Keratinocyte (primary cell): ENCODE results near the gene PRKAG2. TPM values are rescaled to one million over a fixed set of nuclear protein-coding genes. Genes with fewer than 3 reads are reported as not detected.
A peak's percentile ranks its signal among the peaks of the same experiment; 100 is the strongest.

Experiments
- DNase-seq: peaks from one replicate; pipeline ENCODE4 v3.0.0-alpha.2; 2011; ENCODE audit warnings: low read depth, missing footprints, low spot score
- FAIRE-seq: peaks from 2 replicates; lab custom pipeline; 2011; peaks lifted over from hg19 to GRCh38; lab: Jason Lieb, UNC
- H2AFZ ChIP-seq: 2 replicates; pipeline ENCODE4 v1.6.0; 2012; ENCODE audit warnings: low read length, control low read depth, inconsistent platforms; ENCODE audit not compliant: control insufficient read depth
- H3K27ac ChIP-seq: 2 replicates; pipeline ENCODE4 v1.5.1; 2011; ENCODE audit warnings: low read length; ENCODE audit not compliant: control insufficient read depth, insufficient read depth
- H3K27me3 ChIP-seq: 3 replicates; pipeline ENCODE4 v1.6.0; 2011; ENCODE audit warnings: low read length; ENCODE audit not compliant: control insufficient read depth, insufficient read depth; ENCODE audit errors: extremely low read depth
- H3K36me3 ChIP-seq, 2 experiments: 2 replicates in 1 of 2; 3 replicates in 1 of 2; pipeline ENCODE4 v1.5.1; 2011; ENCODE audit warnings: low read length in 2 of 2, mild to moderate bottlenecking in 1 of 2; ENCODE audit not compliant: control insufficient read depth in 2 of 2, insufficient read depth in 2 of 2; ENCODE audit errors: extremely low read depth in 1 of 2
- H3K4me1 ChIP-seq: 3 replicates; pipeline ENCODE4 v1.5.1; 2011; ENCODE audit warnings: low read length; ENCODE audit not compliant: control insufficient read depth, insufficient read depth; ENCODE audit errors: extremely low read depth
- H3K4me2 ChIP-seq: 3 replicates; pipeline ENCODE4 v1.6.0; 2011; ENCODE audit warnings: low read depth, low read length; ENCODE audit not compliant: control insufficient read depth, insufficient read depth; ENCODE audit errors: extremely low read depth
- H3K4me3 ChIP-seq, 3 experiments: fragments of 200-600 bp in 1 of 3; sonication (generic) in 1 of 3; 2 replicates in 2 of 3; 3 replicates in 1 of 3; pipeline ENCODE4 v1.5.1; 2011 to 2016; ENCODE audit warnings: low read length in 3 of 3, mild to moderate bottlenecking in 3 of 3, control low read depth in 2 of 3, inconsistent platforms in 1 of 3, low read depth in 1 of 3, mixed read lengths in 1 of 3, mixed run types in 1 of 3, moderate library complexity in 1 of 3; ENCODE audit not compliant: control insufficient read depth in 2 of 3, insufficient read depth in 2 of 3; ENCODE audit errors: extremely low read depth in 1 of 3
- H3K79me2 ChIP-seq: 2 replicates; pipeline ENCODE4 v1.6.0; 2012; ENCODE audit warnings: low read length; ENCODE audit not compliant: control insufficient read depth, insufficient read depth
- H3K9ac ChIP-seq: 3 replicates; pipeline ENCODE4 v1.6.0; 2011; ENCODE audit warnings: low read length; ENCODE audit not compliant: control insufficient read depth, insufficient read depth; ENCODE audit errors: extremely low read depth
- H3K9me1 ChIP-seq: 3 replicates; pipeline ENCODE4 v1.6.0; 2011; ENCODE audit warnings: low read length; ENCODE audit not compliant: control insufficient read depth, insufficient read depth; ENCODE audit errors: extremely low read depth
- H3K9me3 ChIP-seq: 2 replicates; pipeline ENCODE4 v1.5.1; 2012; ENCODE audit warnings: low read depth, low read length; ENCODE audit not compliant: control insufficient read depth
- H4K20me1 ChIP-seq: 3 replicates; pipeline ENCODE4 v1.6.0; 2011; ENCODE audit warnings: low read length; ENCODE audit not compliant: control insufficient read depth, insufficient read depth; ENCODE audit errors: extremely low read depth
- CTCF ChIP-seq, 3 experiments: IDR thresholded peaks in 1 of 3; conservative IDR thresholded peaks in 1 of 3; optimal IDR thresholded peaks in 1 of 3; 2 replicates in 2 of 3; 3 replicates in 1 of 3; pipeline versions ENCODE3 to v1.5.1; 2011; ENCODE audit warnings: low read length in 3 of 3, mild to moderate bottlenecking in 3 of 3, moderate library complexity in 2 of 3, control low read depth in 1 of 3, inconsistent platforms in 1 of 3; ENCODE audit not compliant: insufficient read depth in 2 of 3; ENCODE audit errors: extremely low read depth in 1 of 3
- EZH2 ChIP-seq: IDR thresholded peaks from one replicate; pipeline ENCODE4 v1.6.1; 2012; ENCODE audit warnings: inconsistent platforms, mild to moderate bottlenecking, low read length, moderate library complexity
- dilution Hi-C: fragments of 300-500 bp; cut with MboI; formaldehyde crosslinking; loops from one replicate; pipeline ENCODE4 v1.7.0; 2020; ENCODE audit warnings: low sequenced_read_pairs; ENCODE audit not compliant: extremely low pct_ligation_motif_present
- polyA plus RNA-seq, 5 experiments: library from polyadenylated mRNA; depleted of rRNA in 3 of 5; stranded (reverse) in 3 of 5; stranded (forward) in 1 of 5; unstranded in 1 of 5; fragments of >200 nt; gene quantifications; 1 replicate in 1 of 5; 2 replicates in 3 of 5; 3 replicates in 1 of 5; pipeline versions ENCODE4 v1.2.1 to v1.2.3, GENCODE V29; 2011 to 2012; ENCODE audit warnings: missing spikeins in 2 of 5, low read depth in 1 of 5, low replicate concordance in 1 of 5

Gene PRKAG2
- polyA plus RNA-seq, 1 donor (not counting 4 experiments of a cell fraction or from before 2014, with no cell fraction given): 39.5 TPM

DNA sequence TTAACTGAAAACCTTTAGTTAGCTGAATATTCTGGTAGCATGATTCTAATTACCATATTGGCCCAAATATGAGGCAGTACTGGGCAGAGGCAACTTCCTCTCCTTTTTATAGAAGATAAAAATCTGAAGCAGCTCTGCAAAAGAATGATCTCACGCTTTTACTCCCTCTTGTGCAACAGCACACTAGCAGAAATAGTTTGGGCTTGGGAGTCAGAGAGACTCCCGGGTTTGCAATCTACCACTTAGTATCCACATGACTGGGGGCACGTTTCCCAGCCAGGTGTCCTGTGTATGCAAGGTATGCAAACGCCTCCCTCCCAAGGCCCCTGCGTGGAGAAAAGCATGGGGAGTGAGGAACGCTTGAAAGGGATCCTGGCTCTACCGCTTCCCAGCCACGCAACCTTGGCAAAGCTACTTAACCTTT lies 310.0 kb downstream of the PRKAG2 start:
- no peak for DNase-seq
- Histone ChIP-seq H3K4me2 (no peak overlapping the region), H3K9me1 (no peaks in the 10 kb centered on the region), H3K27ac (no peak overlapping the region), H3K4me3 (no peak overlapping the region), H3K27me3 (no peaks in the 10 kb centered on the region), H3K79me2 (no peaks in the 10 kb centered on the region), H4K20me1 (no peaks in the 10 kb centered on the region), H2AFZ (no peak overlapping the region), H3K9me3 (no peaks in the 10 kb centered on the region), H3K4me1 (peaks cover 13% of the 10 kb centered on the region), H3K36me3 (peaks cover 0 to 9% of the 10 kb centered on the region in 2 experiments), H3K9ac (no peak overlapping the region)
- dilution Hi-C loops: no loop called here
- TF ChIP-seq CTCF (optimal IDR thresholded peaks at IDR 0.05 in 1 of 3, IDR thresholded peaks at IDR 0.05 in 1 of 3, conservative IDR thresholded peaks at IDR 0.05 in 1 of 3; ENCODE audit: extremely low read depth in 1 of 3, insufficient read depth in 2 of 3, low read length in 3 of 3) (no peak), EZH2 (no peak)
- FAIRE-seq: no peak

- H4K20me1 ChIP-seq: no peaks in the 10 kb centered on the region
- no peaks in the 10 kb centered on the region for H3K79me2 ChIP-seq
- peaks cover 0 to 11% of the 10 kb centered on the region in 2 experiments for H3K36me3 ChIP-seq
- no peaks in the 10 kb centered on the region for H3K9me1 ChIP-seq
- FAIRE-seq (peak; percentile 79), DNase-seq (peak; percentile 38)
- no peak overlapping the region for H3K4me3 ChIP-seq
- H2AFZ ChIP-seq: no peak overlapping the region
- TF ChIP-seq CTCF (optimal IDR thresholded peaks at IDR 0.05 in 1 of 3, IDR thresholded peaks at IDR 0.05 in 1 of 3, conservative IDR thresholded peaks at IDR 0.05 in 1 of 3; ENCODE audit: extremely low read depth in 1 of 3, insufficient read depth in 2 of 3, low read length in 3 of 3) (no peak), EZH2 (no peak)
- H3K27ac ChIP-seq: no peak overlapping the region
- H3K9ac ChIP-seq: no peak overlapping the region
- H3K4me2 ChIP-seq: peak overlapping the region; percentile 24
- dilution Hi-C loops: no loop called here
- no peaks in the 10 kb centered on the region for H3K27me3 ChIP-seq
- no peaks in the 10 kb centered on the region for H3K9me3 ChIP-seq
- H3K4me1 ChIP-seq: peaks cover 13% of the 10 kb centered on the region
These were observed 311.4 kb downstream of the PRKAG2 start for GRCh38 chr7:151565541-151565940.
